Gastrocnemius medialis (tissue), 4 donors: ENCODE results near the gene EVL.

Experiments
- POLR2A ChIP-seq, 2 donors: fragments of 450-650 bp; IDR thresholded peaks; one replicate each; pipeline ENCODE4 v1.6.1; 2017; ENCODE audit warnings: antibody characterized with exemption in 2 of 2, mild to moderate bottlenecking in 2 of 2, moderate library complexity in 2 of 2
- TF ChIP-seq, protein P1 (sequence below), 5 experiments: fragments of 450-650 bp in 3 of 5; fragments of 200-600 bp in 2 of 5; sonication (generic) in 2 of 5; IDR thresholded peaks in 4 of 5; conservative IDR thresholded peaks in 1 of 5; 1 replicate in 4 of 5; 2 replicates in 1 of 5; pipeline ENCODE4 v1.5.1; 2016 to 2019; ENCODE audit warnings: antibody characterized with exemption in 5 of 5, mild to moderate bottlenecking in 3 of 5, moderate library complexity in 3 of 5

DNA sequence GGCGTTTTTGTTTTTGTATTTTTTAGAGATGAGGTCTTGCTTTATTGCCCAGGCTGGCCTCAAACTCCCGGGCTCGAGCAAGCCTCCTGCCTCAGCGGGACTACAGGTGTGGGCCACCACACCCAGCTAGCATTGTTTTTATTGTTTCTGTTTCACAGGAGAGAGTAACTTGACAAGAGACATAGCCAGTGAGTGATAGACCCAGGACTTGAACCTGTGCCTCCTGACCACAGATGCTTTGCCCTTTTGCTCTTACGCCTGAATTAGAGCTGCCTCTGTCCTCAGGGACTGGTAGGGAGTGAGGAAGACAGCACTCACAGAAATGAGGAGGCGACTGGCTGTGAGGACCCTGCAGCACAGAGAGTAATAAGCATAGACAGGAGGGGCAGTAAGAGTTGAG lies 2.3 kb downstream of the EVL start:
- TF ChIP-seq, protein P1, sequence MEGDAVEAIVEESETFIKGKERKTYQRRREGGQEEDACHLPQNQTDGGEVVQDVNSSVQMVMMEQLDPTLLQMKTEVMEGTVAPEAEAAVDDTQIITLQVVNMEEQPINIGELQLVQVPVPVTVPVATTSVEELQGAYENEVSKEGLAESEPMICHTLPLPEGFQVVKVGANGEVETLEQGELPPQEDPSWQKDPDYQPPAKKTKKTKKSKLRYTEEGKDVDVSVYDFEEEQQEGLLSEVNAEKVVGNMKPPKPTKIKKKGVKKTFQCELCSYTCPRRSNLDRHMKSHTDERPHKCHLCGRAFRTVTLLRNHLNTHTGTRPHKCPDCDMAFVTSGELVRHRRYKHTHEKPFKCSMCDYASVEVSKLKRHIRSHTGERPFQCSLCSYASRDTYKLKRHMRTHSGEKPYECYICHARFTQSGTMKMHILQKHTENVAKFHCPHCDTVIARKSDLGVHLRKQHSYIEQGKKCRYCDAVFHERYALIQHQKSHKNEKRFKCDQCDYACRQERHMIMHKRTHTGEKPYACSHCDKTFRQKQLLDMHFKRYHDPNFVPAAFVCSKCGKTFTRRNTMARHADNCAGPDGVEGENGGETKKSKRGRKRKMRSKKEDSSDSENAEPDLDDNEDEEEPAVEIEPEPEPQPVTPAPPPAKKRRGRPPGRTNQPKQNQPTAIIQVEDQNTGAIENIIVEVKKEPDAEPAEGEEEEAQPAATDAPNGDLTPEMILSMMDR (IDR thresholded peaks at IDR 0.05 in 4 of 5, conservative IDR thresholded peaks at IDR 0.05 in 1 of 5): no peak
- TF ChIP-seq POLR2A (IDR thresholded peaks at IDR 0.05): no peak
